ENCODE results near the gene CNIH4. TPM values are rescaled to one million over a fixed set of nuclear protein-coding genes. Genes with fewer than 3 reads are reported as not detected.
"Not testable (repeated sequence)": the region's sequence is repeated elsewhere in the genome, so short reads cannot be mapped to it uniquely, and the experiment has no call there.

The CNIH4 gene
- total RNA-seq, 1 donor from 2014 or later, result 91.8 TPM

DNA sequence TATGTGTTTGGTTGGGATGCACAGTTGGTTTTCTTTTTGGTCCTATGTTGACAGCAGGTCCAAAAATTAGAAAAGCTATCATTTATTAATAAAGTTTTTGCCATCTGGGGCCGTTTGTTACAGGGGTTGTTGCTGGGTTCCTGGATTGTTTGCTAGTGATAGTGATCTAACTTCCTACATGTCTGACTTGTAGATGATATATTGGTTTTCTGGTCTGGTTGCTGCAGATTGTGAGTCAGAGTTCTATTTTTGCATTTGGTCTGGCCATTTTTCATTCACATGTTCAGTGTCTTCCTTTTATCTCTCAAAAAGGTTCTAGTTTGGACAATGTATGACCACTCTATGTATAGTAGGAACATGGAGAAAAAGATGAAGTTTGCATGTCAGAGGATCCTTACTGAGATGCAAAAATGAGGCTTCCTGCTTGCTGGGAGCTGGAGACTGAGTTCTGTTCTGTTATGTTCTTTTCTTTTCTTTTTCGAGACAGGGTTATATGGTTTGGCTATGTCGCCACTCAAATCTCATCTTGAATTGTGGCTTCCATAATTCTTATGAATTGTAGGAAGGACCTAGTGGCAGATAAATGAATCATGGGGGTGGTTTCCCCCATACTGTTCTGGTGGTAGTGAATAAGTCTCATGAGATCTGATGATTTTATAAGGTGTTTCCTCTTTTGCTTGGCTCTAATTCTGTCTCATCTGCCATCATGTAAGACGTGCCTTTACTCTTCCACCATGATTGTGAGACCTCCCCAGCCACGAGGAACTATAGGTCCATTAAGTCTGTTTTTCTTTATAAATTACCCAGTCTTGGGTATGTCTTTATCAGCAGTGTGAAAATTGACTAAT is 22.5 kb upstream of the CNIH4 start:
- no peak overlapping the region for H3K4me3 Mint-ChIP-seq
- H3K4me1 ChIP-seq, result peaks cover under 1% of the 10 kb centered on the region
- no peak overlapping the region for H3K27ac Mint-ChIP-seq

GRCh38 chr1:224338150-224338838 is 18.4 kb upstream of the CNIH4 start:
- H3K36me3 Mint-ChIP-seq, result peaks cover 4% of the 10 kb centered on the region
- peaks cover 2% of the 10 kb centered on the region for H3K4me1 Mint-ChIP-seq
- H3K27me3 Mint-ChIP-seq (ENCODE audit: insufficient read depth, low read depth), result peaks cover 4% of the 10 kb centered on the region
- Histone ChIP-seq H3K4me1 (peaks cover 10% of the 10 kb centered on the region), H3K4me3 (no peak overlapping the region), H3K27me3 (no peaks in the 10 kb centered on the region), H3K27ac (no peak overlapping the region), H3K4me2 (no peak overlapping the region), H3K9ac (no peak overlapping the region), H3K9me3 (ENCODE audit: low read depth) (no peaks in the 10 kb centered on the region), H3K36me3 (no peaks in the 10 kb centered on the region), H3K79me2 (ENCODE audit: low read depth) (no peaks in the 10 kb centered on the region), H3F3A (ENCODE audit: low read depth) (peaks cover 25% of the 10 kb centered on the region), H2AFZ (replicated peaks) (no peak overlapping the region), H4K20me1 (ENCODE audit: low read depth) (no peaks in the 10 kb centered on the region)
- no peak for DNase-seq (ENCODE audit: low spot score)
- no peak overlapping the region for H3K4me3 Mint-ChIP-seq
- peaks cover 15% of the 10 kb centered on the region for H3K9me3 Mint-ChIP-seq
- no peak overlapping the region for H3K27ac Mint-ChIP-seq
- no peak for TF ChIP-seq CTCF (IDR thresholded peaks at IDR 0.05)
- no peak for TF ChIP-seq EZH2 (IDR thresholded peaks at IDR 0.05)
- no peak for TF ChIP-seq EZH2phosphoT487 (IDR thresholded peaks at IDR 0.05)

More for the DNA sequence above, 22.5 kb upstream of the CNIH4 start:
- Histone ChIP-seq H3K4me2 (no peak overlapping the region), H3K27me3 (no peaks in the 10 kb centered on the region), H3K36me3 (no peaks in the 10 kb centered on the region), H3K4me3 (no peak overlapping the region), H3K9ac (no peak overlapping the region), H3K27ac (no peak overlapping the region), H3K79me2 (ENCODE audit: low read depth) (peaks cover 9% of the 10 kb centered on the region), H4K20me1 (ENCODE audit: low read depth) (no peaks in the 10 kb centered on the region), H3F3A (ENCODE audit: low read depth) (peaks cover 17% of the 10 kb centered on the region), H2AFZ (replicated peaks) (no peak overlapping the region), H3K9me3 (ENCODE audit: low read depth) (no peaks in the 10 kb centered on the region)
- no peaks in the 10 kb centered on the region for H3K36me3 Mint-ChIP-seq
- H3K9me3 Mint-ChIP-seq, result peaks cover 2% of the 10 kb centered on the region
- TF ChIP-seq EZH2phosphoT487 (IDR thresholded peaks at IDR 0.05) (no peak), EZH2 (IDR thresholded peaks at IDR 0.05) (no peak), CTCF (IDR thresholded peaks at IDR 0.05) (no peak)
- H3K27me3 Mint-ChIP-seq (ENCODE audit: insufficient read depth, low read depth), result peaks cover 4% of the 10 kb centered on the region
- peaks cover 6% of the 10 kb centered on the region for H3K4me1 Mint-ChIP-seq
- no peak for DNase-seq (ENCODE audit: low spot score)

- H3K4me3 ChIP-seq, result no peak overlapping the region
- peaks cover 4% of the 10 kb centered on the region for H3K27me3 Mint-ChIP-seq (ENCODE audit: insufficient read depth, low read depth)
These were observed 17.1 kb upstream of the CNIH4 start for GRCh38 chr1:224339442-224340033.

DNA sequence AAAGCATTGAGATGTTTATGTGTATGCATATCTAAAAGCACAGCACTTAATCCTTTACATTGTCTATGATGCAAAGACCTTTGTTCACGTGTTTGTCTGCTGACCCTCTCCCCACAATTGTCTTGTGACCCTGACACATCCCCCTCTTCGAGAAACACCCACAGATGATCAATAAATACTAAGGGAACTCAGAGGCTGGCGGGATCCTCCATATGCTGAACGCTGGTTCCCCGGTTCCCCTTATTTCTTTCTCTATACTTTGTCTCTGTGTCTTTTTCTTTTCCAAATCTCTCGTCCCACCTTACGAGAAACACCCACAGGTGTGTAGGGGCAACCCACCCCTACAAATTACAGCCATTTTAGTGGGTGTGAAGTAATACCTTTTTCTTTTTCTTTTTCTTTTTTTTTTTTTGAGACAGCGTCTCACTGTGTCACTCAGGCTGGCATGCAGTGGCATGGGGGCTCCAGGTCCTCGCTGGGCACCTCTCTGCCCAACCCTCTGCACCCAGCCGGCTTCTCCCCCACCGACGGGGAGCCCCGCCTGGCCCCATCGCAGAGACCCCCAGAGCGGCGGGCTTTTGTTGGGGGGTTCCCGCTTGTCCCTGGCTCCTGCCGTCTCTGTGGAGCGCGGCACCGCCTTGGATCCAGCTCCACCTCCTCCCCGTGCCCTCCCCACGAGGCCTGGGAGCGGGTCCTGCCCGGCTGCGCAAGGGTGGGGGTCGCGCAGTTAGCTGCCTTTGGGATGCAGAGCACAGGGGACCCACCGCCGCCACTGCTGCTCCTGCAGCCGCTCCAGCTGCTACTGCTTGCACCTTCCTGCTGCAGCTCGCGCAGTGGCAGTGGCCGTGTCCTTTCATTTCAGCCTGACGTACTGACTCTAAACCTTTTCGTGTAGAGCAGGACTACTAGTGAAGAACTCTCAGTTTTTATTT is 16.0 kb upstream of the CNIH4 start:
- H3K9ac ChIP-seq; H3K27ac Mint-ChIP-seq; H3K9me3 ChIP-seq (ENCODE audit: low read depth); H3K27me3 Mint-ChIP-seq (ENCODE audit: insufficient read depth, low read depth); H3K4me1 Mint-ChIP-seq; H3K79me2 ChIP-seq (ENCODE audit: low read depth); H3K27me3 ChIP-seq; H3K36me3 Mint-ChIP-seq; H4K20me1 ChIP-seq (ENCODE audit: low read depth); H3K27ac ChIP-seq; H3K36me3 ChIP-seq; H3K4me1 ChIP-seq: not testable (repeated sequence)
- Histone ChIP-seq H3K4me2 (peak overlapping the region; percentile 88), H3F3A (ENCODE audit: low read depth) (peaks cover 25% of the 10 kb centered on the region), H2AFZ (replicated peaks) (peak overlapping the region; percentile 98), H3K4me3 (peak overlapping the region; percentile 54)
- H3K9me3 Mint-ChIP-seq, result peaks cover 26% of the 10 kb centered on the region
- peak overlapping the region; percentile 71 for H3K4me3 Mint-ChIP-seq
- DNase-seq (ENCODE audit: low spot score), result peak; percentile 45

More at GRCh38 chr1:224339442-224340033, 17.1 kb upstream of the CNIH4 start:
- peak overlapping the region; percentile 57 for H2AFZ ChIP-seq (replicated peaks)
- DNase-seq (ENCODE audit: low spot score), result no peak
- TF ChIP-seq CTCF (IDR thresholded peaks at IDR 0.05) (no peak), EZH2 (IDR thresholded peaks at IDR 0.05) (no peak), EZH2phosphoT487 (IDR thresholded peaks at IDR 0.05) (no peak)
- no peaks in the 10 kb centered on the region for H3K79me2 ChIP-seq (ENCODE audit: low read depth)
- H3K9ac ChIP-seq, result no peak overlapping the region
- peaks cover 6% of the 10 kb centered on the region for H3K9me3 ChIP-seq (ENCODE audit: low read depth)
- no peaks in the 10 kb centered on the region for H4K20me1 ChIP-seq (ENCODE audit: low read depth)
- no peaks in the 10 kb centered on the region for H3K36me3 ChIP-seq
- Mint-ChIP-seq H3K4me1 (peaks cover 2% of the 10 kb centered on the region), H3K36me3 (peaks cover 4% of the 10 kb centered on the region), H3K27ac (no peak overlapping the region), H3K9me3 (peaks cover 22% of the 10 kb centered on the region), H3K4me3 (no peak overlapping the region)
- H3F3A ChIP-seq (ENCODE audit: low read depth), result peaks cover 25% of the 10 kb centered on the region
- no peaks in the 10 kb centered on the region for H3K27me3 ChIP-seq
- no peak overlapping the region for H3K27ac ChIP-seq
- H3K4me2 ChIP-seq, result no peak overlapping the region
- peaks cover 10% of the 10 kb centered on the region for H3K4me1 ChIP-seq
